ENCODE data around the gene NCOR2.
"Not testable (repeated sequence)": the region's sequence is repeated elsewhere in the genome, so short reads cannot be mapped to it uniquely, and the experiment has no call there.

NCOR2 gene

GRCh38 chr12:124599074-124599999, 31.9 kb upstream of the NCOR2 start:
- no peak for DNase-seq

GRCh38 chr12:124597041-124597440, 29.6 kb upstream of the NCOR2 start:
- no peak for DNase-seq

GRCh38 chr12:124595444-124595843, 28.0 kb upstream of the NCOR2 start:
- DNase-seq: no peak

- no peak for DNase-seq
These were observed 27.4 kb upstream of the NCOR2 start for GRCh38 chr12:124594851-124595250.

GRCh38 chr12:124593851-124594401, 26.5 kb upstream of the NCOR2 start:
- DNase-seq: no peak

GRCh38 chr12:124593176-124593575, 25.8 kb upstream of the NCOR2 start:
- no peak for DNase-seq

- no peak for DNase-seq
These were observed 25.2 kb upstream of the NCOR2 start for GRCh38 chr12:124592481-124593160.

GRCh38 chr12:124592050-124592449, 24.6 kb upstream of the NCOR2 start:
- DNase-seq: no peak

- DNase-seq: no peak
These were observed 23.0 kb upstream of the NCOR2 start for GRCh38 chr12:124590447-124590846.

GRCh38 chr12:124588751-124589267, 21.4 kb upstream of the NCOR2 start:
- peak; percentile 60 to 62 for DNase-seq

GRCh38 chr12:124588018-124588634, 20.7 kb upstream of the NCOR2 start:
- DNase-seq: no peak

GRCh38 chr12:124586756-124587155, 19.3 kb upstream of the NCOR2 start:
- DNase-seq: no peak

- not testable (repeated sequence) for DNase-seq
These were observed 17.1 kb upstream of the NCOR2 start for GRCh38 chr12:124584494-124584893.

GRCh38 chr12:124583854-124584253, 16.4 kb upstream of the NCOR2 start:
- no peak for DNase-seq

- no peak for DNase-seq
These were observed 14.7 kb upstream of the NCOR2 start for GRCh38 chr12:124582108-124582424.

- no peak for DNase-seq
These were observed 14.1 kb upstream of the NCOR2 start for GRCh38 chr12:124581307-124582107.

GRCh38 chr12:124579921-124580517, 12.6 kb upstream of the NCOR2 start:
- no peak for DNase-seq

GRCh38 chr12:124578854-124579253, 11.4 kb upstream of the NCOR2 start:
- no peak for DNase-seq

- DNase-seq: no peak
These were observed 11.0 kb upstream of the NCOR2 start for GRCh38 chr12:124578445-124578844.

GRCh38 chr12:124577986-124578385, 10.6 kb upstream of the NCOR2 start:
- no peak for DNase-seq

- DNase-seq: no peak
These were observed 10.0 kb upstream of the NCOR2 start for GRCh38 chr12:124577374-124577773.

- no peak for DNase-seq
These were observed 8.7 kb upstream of the NCOR2 start for GRCh38 chr12:124576061-124576650.
